H9 (cell line): ENCODE data around the gene MXD3. TPM values are rescaled to one million over a fixed set of nuclear protein-coding genes. Genes with fewer than 3 reads are reported as not detected.

Experiments used
- DNase-seq: peaks from one replicate; pipeline ENCODE4 v3.0.0-alpha.2; 2017
- H2AFZ ChIP-seq: one replicate; pipeline ENCODE4 v1.6.1; 2013; ENCODE audit warnings: mild to moderate bottlenecking, low read length, control low read depth, moderate library complexity
- H2AK5ac ChIP-seq: 2 replicates; pipeline ENCODE4 v1.6.1; 2013; ENCODE audit warnings: low read length, control low read depth, mixed read lengths; ENCODE audit not compliant: insufficient read length
- H2BK120ac ChIP-seq: one replicate; pipeline ENCODE4 v1.6.1; 2013; ENCODE audit warnings: low read depth, mild to moderate bottlenecking, low read length, control low read depth, inconsistent platforms; ENCODE audit not compliant: poor library complexity, severe bottlenecking
- H2BK12ac ChIP-seq: 2 replicates; pipeline ENCODE4 v1.6.1; 2013; ENCODE audit warnings: low read length, control low read depth, mixed read lengths, low read depth; ENCODE audit not compliant: insufficient read length
- H2BK15ac ChIP-seq: 2 replicates; pipeline ENCODE4 v1.6.1; 2013; ENCODE audit warnings: low read depth, low read length, control low read depth
- H2BK20ac ChIP-seq: one replicate; pipeline ENCODE4 v1.6.1; 2013; ENCODE audit warnings: low read depth, mild to moderate bottlenecking, low read length, control low read depth, inconsistent platforms; ENCODE audit not compliant: poor library complexity, severe bottlenecking
- H2BK5ac ChIP-seq: 2 replicates; pipeline ENCODE4 v1.6.1; 2013; ENCODE audit warnings: low read length, control low read depth, mixed read lengths; ENCODE audit not compliant: insufficient read length
- H3K14ac ChIP-seq: 2 replicates; pipeline ENCODE4 v1.6.1; 2013; ENCODE audit warnings: low read length, control low read depth; ENCODE audit not compliant: insufficient read depth
- H3K18ac ChIP-seq: 2 replicates; pipeline ENCODE4 v1.6.1; 2013; ENCODE audit warnings: low read depth, mild to moderate bottlenecking, mixed read lengths, low read length, control low read depth; ENCODE audit not compliant: insufficient read length
- H3K23ac ChIP-seq: 2 replicates; pipeline ENCODE4 v1.6.1; 2013; ENCODE audit warnings: low read length, control low read depth, mixed read lengths, low read depth; ENCODE audit not compliant: insufficient read length
- H3K23me2 ChIP-seq: 2 replicates; pipeline ENCODE4 v1.6.1; 2013; ENCODE audit warnings: low read depth, mild to moderate bottlenecking, mixed read lengths, low read length, control low read depth; ENCODE audit not compliant: insufficient read length, poor library complexity, severe bottlenecking
- H3K27ac ChIP-seq: 2 replicates; pipeline ENCODE4 v1.5.1; 2013; ENCODE audit warnings: low read length, control low read depth, mixed read lengths, low read depth; ENCODE audit not compliant: insufficient read length
- H3K27me3 ChIP-seq: 2 replicates; pipeline ENCODE4 v1.6.1; 2013; ENCODE audit warnings: low read length, control low read depth, inconsistent platforms; ENCODE audit not compliant: insufficient read depth
- H3K4ac ChIP-seq: 2 replicates; pipeline ENCODE4 v1.6.1; 2013; ENCODE audit warnings: low read depth, mild to moderate bottlenecking, control low read depth, inconsistent platforms, low read length, moderate library complexity
- H3K4me1 ChIP-seq: 2 replicates; pipeline ENCODE4 v1.6.1; 2013; ENCODE audit warnings: low read length, control low read depth, inconsistent platforms; ENCODE audit not compliant: insufficient read depth
- H3K4me2 ChIP-seq: 2 replicates; pipeline ENCODE4 v1.6.1; 2013; ENCODE audit warnings: low read length, control low read depth, mixed read lengths; ENCODE audit not compliant: insufficient read length, insufficient read depth
- H3K56ac ChIP-seq: 2 replicates; pipeline ENCODE4 v1.6.1; 2013; ENCODE audit warnings: low read depth, mild to moderate bottlenecking, mixed read lengths, low read length, control low read depth; ENCODE audit not compliant: insufficient read length
- H3K79me1 ChIP-seq: 2 replicates; pipeline ENCODE4 v1.6.1; 2013; ENCODE audit warnings: low read depth, mild to moderate bottlenecking, moderate library complexity, low read length, control low read depth, inconsistent platforms; ENCODE audit not compliant: insufficient read depth, poor library complexity, severe bottlenecking
- H3K79me2 ChIP-seq: 2 replicates; pipeline ENCODE4 v1.6.1; 2013; ENCODE audit warnings: low read length, control low read depth, inconsistent platforms; ENCODE audit not compliant: insufficient read depth
- H3K9ac ChIP-seq: 2 replicates; pipeline ENCODE4 v1.6.1; 2013; ENCODE audit warnings: low read length, control low read depth, mixed read lengths; ENCODE audit not compliant: insufficient read length; ENCODE audit errors: extremely low read depth
- H3K9me3 ChIP-seq: one replicate; pipeline ENCODE4 v1.6.1; 2013; ENCODE audit warnings: low read depth, low read length, inconsistent platforms; ENCODE audit not compliant: control insufficient read depth
- H3T11ph ChIP-seq: one replicate; pipeline ENCODE4 v1.6.1; 2013; ENCODE audit warnings: mild to moderate bottlenecking, low read length, control low read depth, inconsistent platforms
- H4K20me1 ChIP-seq: one replicate; pipeline ENCODE4 v1.6.1; 2013; ENCODE audit not compliant: control insufficient read depth, insufficient read length, insufficient read depth
- H4K5ac ChIP-seq: 2 replicates; pipeline ENCODE4 v1.6.1; 2013; ENCODE audit warnings: low read depth, mild to moderate bottlenecking, mixed read lengths, low read length, control low read depth; ENCODE audit not compliant: insufficient read length
- H4K8ac ChIP-seq: replicated peaks from 2 replicates; pipeline ENCODE4 v1.6.1; 2013; ENCODE audit warnings: low read length, control low read depth, mixed read lengths, low read depth; ENCODE audit not compliant: insufficient read length
- H4K91ac ChIP-seq: 2 replicates; pipeline ENCODE4 v1.6.1; 2013; ENCODE audit warnings: low read depth, mild to moderate bottlenecking, moderate library complexity, mixed read lengths, low read length, control low read depth; ENCODE audit not compliant: insufficient read length
- H3K27ac Mint-ChIP-seq, 3 experiments: 2 replicates in 2 of 3; 3 replicates in 1 of 3; pipeline ENCODE4 v1.8.0; 2020 to 2021; ENCODE audit warnings: mixed read lengths in 3 of 3, mild to moderate bottlenecking in 1 of 3, moderate library complexity in 1 of 3
- H3K27me3 Mint-ChIP-seq: 2 replicates; pipeline ENCODE4 v1.8.0; 2021; ENCODE audit warnings: low read depth, mild to moderate bottlenecking, moderate library complexity, mixed read lengths
- H3K36me3 Mint-ChIP-seq, 3 experiments: 2 replicates in 2 of 3; 3 replicates in 1 of 3; pipeline ENCODE4 v1.8.0; 2020 to 2021; ENCODE audit warnings: low read depth in 3 of 3, mixed read lengths in 3 of 3; ENCODE audit not compliant: insufficient read depth in 1 of 3
- H3K4me1 Mint-ChIP-seq, 2 experiments: 2 replicates each; pipeline ENCODE4 v1.8.0; 2020; ENCODE audit warnings: mixed read lengths in 2 of 2
- H3K4me3 Mint-ChIP-seq, 2 experiments: 2 replicates in 1 of 2; 3 replicates in 1 of 2; pipeline ENCODE4 v1.8.0; 2020 to 2021; ENCODE audit warnings: mild to moderate bottlenecking in 2 of 2, mixed read lengths in 2 of 2, moderate library complexity in 1 of 2
- H3K9me3 Mint-ChIP-seq, 2 experiments: 2 replicates in 1 of 2; 3 replicates in 1 of 2; pipeline ENCODE4 v1.8.0; 2020; ENCODE audit warnings: mild to moderate bottlenecking in 2 of 2, mixed read lengths in 2 of 2, moderate library complexity in 1 of 2
- WGBS: extraction: QIAGEN DNeasy Blood & Tissue Kit; methylation state at CpG from one replicate; pipeline ENCODE4 v1.1.7; 2013; ENCODE audit warnings: missing lambda C conversion rate, low lambda C conversion rate, mixed read lengths; ENCODE audit not compliant: insufficient read length; ENCODE audit errors: extremely low coverage; 5-methylcytosine and 5-hydroxymethylcytosine counted together
- total RNA-seq: library from RNA; stranded (reverse); gene quantifications from 2 replicates; pipeline ENCODE4 v1.2.1, GENCODE V29; 2021
- TF ChIP-seq, protein P1 (sequence below): fragments of 200-600 bp; sonication (generic); conservative IDR thresholded peaks from 3 replicates; pipeline ENCODE4 v1.8.0; 2021; ENCODE audit warnings: antibody characterized with exemption, mild to moderate bottlenecking

Gene MXD3
- total RNA-seq, 1 experiment from 2014 or later = 9.8 TPM

GRCh38 chr5:177261510-177261909 lies 50.2 kb downstream of the MXD3 start:
- H3K4me3 Mint-ChIP-seq = no peak overlapping the region
- Histone ChIP-seq H4K8ac (no peak overlapping the region), H2AK5ac (no peak overlapping the region), H2BK120ac (no peak overlapping the region), H3K23me2 (no peaks in the 10 kb centered on the region), H3K4me2 (no peak overlapping the region), H2BK20ac (no peak overlapping the region), H3T11ph (no peak overlapping the region), H3K79me1 (no peaks in the 10 kb centered on the region), H3K4me1 (no peaks in the 10 kb centered on the region), H3K9me3 (no peaks in the 10 kb centered on the region), H3K14ac (no peak overlapping the region), H3K56ac (no peak overlapping the region), H2BK12ac (no peak overlapping the region), H4K91ac (no peak overlapping the region), H2AFZ (no peak overlapping the region), H3K27ac (no peak overlapping the region), H2BK15ac (no peak overlapping the region), H2BK5ac (no peak overlapping the region), H3K9ac (no peak overlapping the region), H3K23ac (no peak overlapping the region), H3K18ac (no peak overlapping the region), H3K27me3 (no peaks in the 10 kb centered on the region), H4K20me1 (no peaks in the 10 kb centered on the region), H4K5ac (no peak overlapping the region), H3K79me2 (no peaks in the 10 kb centered on the region), H3K4ac (no peak overlapping the region)
- H3K27ac Mint-ChIP-seq = peak overlapping the region in 1 of 3 experiments; percentile 33; a peak in 1 of 7 replicates
- H3K27me3 Mint-ChIP-seq = no peaks in the 10 kb centered on the region
- no peaks in the 10 kb centered on the region for H3K4me1 Mint-ChIP-seq
- peaks cover 45 to 96% (median 85%) of the 10 kb centered on the region in 3 experiments; a peak in 6 of 7 replicates for H3K36me3 Mint-ChIP-seq
- no peaks in the 10 kb centered on the region for H3K9me3 Mint-ChIP-seq
- no CpG with 5 or more reads among the region's 1 CpG for WGBS
- DNase-seq = no peak
- TF ChIP-seq, protein P1, sequence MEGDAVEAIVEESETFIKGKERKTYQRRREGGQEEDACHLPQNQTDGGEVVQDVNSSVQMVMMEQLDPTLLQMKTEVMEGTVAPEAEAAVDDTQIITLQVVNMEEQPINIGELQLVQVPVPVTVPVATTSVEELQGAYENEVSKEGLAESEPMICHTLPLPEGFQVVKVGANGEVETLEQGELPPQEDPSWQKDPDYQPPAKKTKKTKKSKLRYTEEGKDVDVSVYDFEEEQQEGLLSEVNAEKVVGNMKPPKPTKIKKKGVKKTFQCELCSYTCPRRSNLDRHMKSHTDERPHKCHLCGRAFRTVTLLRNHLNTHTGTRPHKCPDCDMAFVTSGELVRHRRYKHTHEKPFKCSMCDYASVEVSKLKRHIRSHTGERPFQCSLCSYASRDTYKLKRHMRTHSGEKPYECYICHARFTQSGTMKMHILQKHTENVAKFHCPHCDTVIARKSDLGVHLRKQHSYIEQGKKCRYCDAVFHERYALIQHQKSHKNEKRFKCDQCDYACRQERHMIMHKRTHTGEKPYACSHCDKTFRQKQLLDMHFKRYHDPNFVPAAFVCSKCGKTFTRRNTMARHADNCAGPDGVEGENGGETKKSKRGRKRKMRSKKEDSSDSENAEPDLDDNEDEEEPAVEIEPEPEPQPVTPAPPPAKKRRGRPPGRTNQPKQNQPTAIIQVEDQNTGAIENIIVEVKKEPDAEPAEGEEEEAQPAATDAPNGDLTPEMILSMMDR = no peak
